Islet of Langerhans (tissue), 1 donor: ENCODE measurements around the gene ANKRD29.

ENCODE experiments used
- FAIRE-seq: peaks from one replicate; lab custom pipeline; 2011; peaks lifted over from hg19 to GRCh38; lab: Jason Lieb, UNC

Gene ANKRD29

GRCh38 chr18:23556145-23556780 lies 106.4 kb downstream of the ANKRD29 start:
- FAIRE-seq = no peak

- no peak for FAIRE-seq
These were observed 108.8 kb downstream of the ANKRD29 start for GRCh38 chr18:23553887-23554286.

- no peak for FAIRE-seq
These were observed 110.2 kb downstream of the ANKRD29 start for GRCh38 chr18:23552505-23552904.

GRCh38 chr18:23551978-23552377 lies 110.7 kb downstream of the ANKRD29 start:
- no peak for FAIRE-seq

GRCh38 chr18:23550898-23551297 lies 111.8 kb downstream of the ANKRD29 start:
- no peak for FAIRE-seq
